OCI-LY1 (cell line): ENCODE data around the gene PUS3.

Experiments used
- CTCF ChIP-seq: fragments of 200-600 bp; sonication (generic), shearing (Covaris generic); IDR thresholded peaks from 2 replicates; pipeline ENCODE4 v1.5.1; 2017; ENCODE audit warnings: mild to moderate bottlenecking, antibody characterized with exemption, low read length, moderate library complexity, mixed read lengths
- EZH2 ChIP-seq: fragments of 200-600 bp; sonication (generic), shearing (Covaris generic); IDR thresholded peaks from 2 replicates; pipeline ENCODE4 v1.8.0; 2017; ENCODE audit warnings: borderline replicate concordance, mixed run types, mild to moderate bottlenecking, antibody characterized with exemption, low read length, moderate library complexity, mixed read lengths

GRCh38 chr11:125881291-125881690 is 21.7 kb downstream of the PUS3 start:
- no peak for TF ChIP-seq EZH2
- no peak for TF ChIP-seq CTCF
